Fibroblast of villous mesenchyme (primary cell): ENCODE results near the gene ADCYAP1R1. TPM values are rescaled to one million over a fixed set of nuclear protein-coding genes. Genes with fewer than 3 reads are reported as not detected.

Source experiments
- DNase-seq: peaks from one replicate; pipeline ENCODE4 v3.0.0-alpha.2; 2010; ENCODE audit warnings: low read depth
- H3K4me3 ChIP-seq: 2 replicates; pipeline ENCODE4 v1.5.1; 2011; ENCODE audit warnings: low read depth, mild to moderate bottlenecking, low read length
- CTCF ChIP-seq: IDR thresholded peaks from 2 replicates; pipeline ENCODE4 v1.5.1; 2012; ENCODE audit warnings: low read depth, mild to moderate bottlenecking, low read length; ENCODE audit not compliant: insufficient read depth
- total RNA-seq: library from RNA; depleted of rRNA; stranded (reverse); fragments of >200 nt; gene quantifications from 2 replicates; pipeline ENCODE4 v1.2.3, GENCODE V29; 2012

ADCYAP1R1 gene
- total RNA-seq, 1 donor = not detected

DNA sequence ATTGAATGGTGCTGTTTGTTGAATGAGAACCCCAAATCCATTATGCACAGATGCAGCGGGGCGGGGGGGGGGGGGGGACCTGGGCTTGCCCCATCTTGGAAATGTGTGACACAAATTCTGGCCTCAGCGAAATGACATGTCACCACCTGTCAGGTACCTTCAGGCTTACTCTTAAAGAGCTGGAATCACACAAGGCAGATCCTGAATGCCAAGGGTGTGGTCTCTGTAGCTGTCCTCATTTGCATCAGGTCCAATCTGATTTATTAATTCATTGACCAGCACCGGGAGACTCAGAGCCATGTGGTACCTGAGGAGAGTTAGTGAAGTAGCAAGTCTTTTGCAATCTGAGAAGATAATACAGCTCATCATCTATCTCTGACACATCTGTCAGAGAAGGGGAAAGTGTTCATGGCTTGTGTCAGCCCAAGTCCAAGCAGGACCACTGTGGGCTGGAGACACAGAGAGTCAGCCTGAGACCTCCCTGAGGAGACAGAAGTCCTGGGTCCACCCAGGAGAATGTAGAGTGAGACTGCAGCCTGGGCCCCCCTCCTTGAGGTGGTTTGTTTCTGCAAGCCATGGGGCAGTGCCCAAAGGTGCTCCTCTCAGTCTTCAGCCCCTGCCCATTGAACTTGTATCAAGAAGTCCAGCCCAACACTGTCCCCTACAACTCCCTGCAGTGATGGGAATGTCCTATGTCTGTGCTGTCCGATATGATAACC, 46.7 kb downstream of the ADCYAP1R1 start:
- no peak for DNase-seq
- H3K4me3 ChIP-seq = no peak overlapping the region
- TF ChIP-seq CTCF = no peak

DNA sequence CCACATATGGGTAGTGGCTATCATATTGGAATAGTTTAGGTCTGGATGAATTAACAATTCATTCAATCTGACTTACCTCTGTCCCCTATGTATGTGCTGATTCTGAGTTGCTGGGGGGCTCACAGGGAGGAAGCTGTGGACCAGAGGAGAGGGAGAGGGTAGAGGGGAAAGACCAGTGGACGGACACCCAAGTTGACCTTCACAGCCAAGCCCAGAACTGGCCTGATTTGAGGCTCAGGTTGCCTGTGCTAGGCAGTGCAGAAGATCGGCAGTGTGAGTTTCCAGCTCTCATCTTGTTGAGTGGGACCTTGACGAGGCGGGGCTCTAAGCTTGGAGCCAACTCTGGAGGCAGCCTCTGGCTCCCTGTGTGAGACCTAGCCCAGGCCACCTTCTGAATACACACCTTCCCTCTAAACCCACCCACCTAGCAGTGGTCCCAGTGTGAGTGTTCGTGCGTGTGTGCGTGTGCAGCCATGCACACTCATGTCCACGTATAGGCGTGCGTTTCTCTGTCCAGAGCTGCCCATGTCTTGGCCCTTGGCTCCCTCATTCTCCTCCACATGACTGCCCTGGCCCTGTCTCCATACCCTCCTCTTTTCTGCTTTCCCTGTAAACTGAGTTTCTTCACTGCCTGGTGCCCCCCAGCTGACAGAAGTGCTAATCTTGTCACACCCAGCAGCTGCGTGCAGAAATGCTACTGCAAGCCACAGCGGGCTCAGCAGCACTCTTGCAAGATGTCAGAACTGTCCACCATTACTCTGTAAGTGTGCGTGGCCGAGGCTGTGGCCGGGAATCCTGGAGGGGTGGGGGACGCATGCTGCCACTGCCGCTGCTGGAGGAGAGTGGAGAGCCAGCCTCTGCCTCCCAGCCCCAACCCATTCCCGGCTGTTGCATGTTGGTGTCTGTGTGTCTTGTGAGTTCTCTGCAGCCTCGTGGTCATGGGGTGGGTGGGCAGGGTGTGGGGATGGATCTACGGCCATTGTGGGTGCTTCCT, 47.6 kb downstream of the ADCYAP1R1 start:
- no peak for DNase-seq
- H3K4me3 ChIP-seq = no peak overlapping the region
- TF ChIP-seq CTCF = no peak

DNA sequence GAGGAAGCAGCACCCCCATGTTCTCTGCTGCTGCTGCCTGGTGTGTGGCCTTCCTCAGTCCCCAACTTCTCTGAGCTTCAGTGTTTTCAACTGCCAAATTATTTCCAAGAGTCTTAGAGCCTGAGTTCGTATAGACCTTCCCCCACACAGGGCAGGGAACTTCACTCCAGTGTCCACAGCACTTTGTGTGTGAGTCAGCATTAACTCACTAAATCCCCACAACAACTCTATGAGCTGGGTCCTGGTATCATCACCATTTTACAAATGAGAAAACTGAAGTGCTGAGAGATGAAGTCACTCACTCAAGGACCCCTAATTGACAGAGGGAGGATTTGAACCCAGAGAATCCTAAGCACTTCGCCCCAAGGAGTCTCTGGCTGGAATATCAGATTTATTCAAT, 48.3 kb downstream of the ADCYAP1R1 start:
- TF ChIP-seq CTCF = no peak
- DNase-seq = no peak
- no peak overlapping the region for H3K4me3 ChIP-seq

DNA sequence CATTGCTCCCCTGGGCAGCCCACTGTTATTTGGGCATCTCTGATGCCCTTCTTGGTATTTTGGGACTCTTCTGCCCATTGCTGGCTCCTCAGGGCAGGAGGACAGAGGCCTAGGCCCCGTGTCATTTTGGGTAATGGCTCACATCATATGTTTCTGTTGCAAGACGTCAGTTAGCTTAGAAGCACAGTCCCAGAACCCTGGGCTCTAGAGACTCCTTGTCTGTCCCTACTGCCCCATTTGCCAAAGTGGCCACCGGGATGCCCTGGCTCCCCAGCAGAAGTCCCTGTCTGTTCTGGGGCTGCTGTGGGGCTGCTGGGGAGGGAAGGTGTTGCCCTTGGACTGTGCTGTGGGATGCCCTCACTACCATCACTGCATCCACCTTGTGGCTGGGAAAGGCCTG, 48.8 kb downstream of the ADCYAP1R1 start:
- no peak for TF ChIP-seq CTCF
- no peak for DNase-seq
- H3K4me3 ChIP-seq = no peak overlapping the region

DNA sequence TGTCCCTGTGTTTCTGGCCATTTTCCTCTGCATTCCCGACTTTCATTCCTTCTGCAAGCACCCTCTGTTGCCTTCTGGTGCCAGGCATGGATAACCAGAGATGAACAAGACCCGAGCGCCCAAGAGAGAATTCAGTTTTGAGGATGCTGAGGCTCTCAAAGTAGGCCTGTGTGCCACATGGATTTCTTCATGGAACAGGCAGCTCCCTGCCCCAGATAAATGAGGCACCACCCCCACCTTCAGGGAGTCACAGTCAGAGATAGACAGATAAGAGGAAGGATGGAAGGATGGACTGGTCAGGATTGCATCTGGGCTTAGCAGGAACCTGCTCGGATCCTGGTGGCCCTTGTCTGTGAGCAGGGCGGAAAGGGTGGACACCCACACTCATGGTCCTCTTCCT, 49.4 kb downstream of the ADCYAP1R1 start:
- no peak for DNase-seq
- no peak overlapping the region for H3K4me3 ChIP-seq
- TF ChIP-seq CTCF = no peak

DNA sequence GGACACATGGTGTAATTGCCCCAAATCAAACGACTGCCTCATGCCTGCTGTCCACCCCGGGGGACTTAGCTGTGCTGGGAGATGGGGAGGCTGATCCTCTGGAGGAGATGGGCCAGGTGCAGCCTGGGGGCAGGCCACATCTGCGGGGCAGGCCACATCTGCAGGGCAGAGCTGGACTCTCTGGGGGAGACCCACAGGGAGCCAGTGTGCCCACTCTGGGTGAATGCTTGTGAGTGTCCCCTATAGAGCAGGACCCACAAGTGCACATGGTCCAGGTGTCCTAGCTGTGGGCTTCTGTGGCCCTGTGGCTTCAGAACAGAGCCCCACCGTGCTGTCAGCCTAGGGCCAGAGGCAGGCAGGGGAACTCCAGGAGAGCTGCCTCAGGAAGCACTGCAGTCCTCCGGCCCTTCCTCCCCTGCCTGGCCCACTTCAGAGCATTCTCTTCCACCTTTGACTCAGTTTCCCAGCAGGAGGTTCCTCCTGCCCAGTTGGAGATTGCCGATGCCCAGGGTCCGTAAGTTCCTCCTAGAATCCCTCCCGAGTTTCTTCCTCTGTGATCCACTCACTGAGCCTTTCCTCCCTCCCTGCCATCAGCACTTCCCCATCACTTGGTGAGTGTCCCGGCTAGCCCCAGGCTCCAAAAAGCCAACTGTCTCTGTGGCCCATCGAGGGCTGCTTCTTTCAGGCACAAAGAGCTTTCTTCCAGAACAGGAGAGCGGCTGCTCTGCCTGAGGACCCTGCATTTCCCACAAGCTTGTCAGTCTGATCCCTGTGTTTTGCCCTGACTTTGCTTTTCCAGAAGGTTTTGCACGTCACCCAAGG, 50.3 kb downstream of the ADCYAP1R1 start:
- no peak for TF ChIP-seq CTCF
- no peak for DNase-seq
- no peak overlapping the region for H3K4me3 ChIP-seq
